HEK293T (cell line): ENCODE data around the gene TBL1X.

Experiments
- CTBP1 ChIP-seq: fragments of 450-650 bp; IDR thresholded peaks from 2 replicates; pipeline ENCODE4 v1.6.1; 2016; ENCODE audit warnings: borderline replicate concordance
- FOXA1 ChIP-seq: fragments of 450-650 bp; IDR thresholded peaks from 2 replicates; pipeline ENCODE4 v1.6.1; 2016; ENCODE audit warnings: mild to moderate bottlenecking
- FOXK2 ChIP-seq: fragments of 450-650 bp; IDR thresholded peaks from 2 replicates; pipeline ENCODE4 v1.6.1; 2016; ENCODE audit warnings: mild to moderate bottlenecking
- FOXM1 ChIP-seq: fragments of 450-650 bp; IDR thresholded peaks from 2 replicates; pipeline ENCODE4 v1.6.1; 2017; ENCODE audit warnings: mild to moderate bottlenecking, borderline replicate concordance
- NFRKB ChIP-seq: fragments of 450-650 bp; IDR thresholded peaks from 2 replicates; pipeline ENCODE4 v1.6.1; 2016; ENCODE audit warnings: mild to moderate bottlenecking, moderate library complexity
- SP1 ChIP-seq: fragments of 450-650 bp; IDR thresholded peaks from 2 replicates; pipeline ENCODE4 v1.6.1; 2017
- SUZ12 ChIP-seq: fragments of 450-650 bp; IDR thresholded peaks from 2 replicates; pipeline ENCODE4 v1.6.1; 2016; ENCODE audit warnings: mild to moderate bottlenecking
- TARDBP ChIP-seq: fragments of 450-650 bp; IDR thresholded peaks from 2 replicates; pipeline ENCODE4 v1.6.1; 2016
- ZNF384 ChIP-seq: fragments of 450-650 bp; IDR thresholded peaks from 2 replicates; pipeline ENCODE4 v1.6.1; 2016

GRCh38 chrX:9498236-9498635 lies 33.4 kb downstream of the TBL1X start:
- no peak for TF ChIP-seq FOXK2
- no peak for TF ChIP-seq SP1
- no peak for TF ChIP-seq CTBP1
- TF ChIP-seq SUZ12, result no peak
- no peak for TF ChIP-seq TARDBP
- TF ChIP-seq FOXM1, result no peak
- TF ChIP-seq FOXA1, result no peak
- TF ChIP-seq ZNF384, result no peak
- TF ChIP-seq NFRKB, result no peak
